CD4-positive, alpha-beta T cell (primary cell): ENCODE measurements around the gene DDX3X. TPM values are rescaled to one million over a fixed set of nuclear protein-coding genes. Genes with fewer than 3 reads are reported as not detected.
"Not testable (repeated sequence)": the region's sequence is repeated elsewhere in the genome, so short reads cannot be mapped to it uniquely, and the experiment has no call there.

Source experiments
- ATAC-seq: fragments of 200-7000 bp; cut with Tn5 transposase; one replicate; pipeline ENCODE4 v1.10.0; 2022; ENCODE audit warnings: mild to moderate bottlenecking; ENCODE audit not compliant: poor library complexity
- CTCF ChIA-PET: fragments of 350-600 bp; sonication (Branson Sonifier 250); formaldehyde crosslinking; loops from one replicate; lab custom pipeline; 2021; ENCODE audit warnings: antibody characterized with exemption, inconsistent platforms; lab: Charles Lee
- POLR2A ChIA-PET: fragments of 350-600 bp; sonication (Branson Sonifier 250); formaldehyde crosslinking; loops from one replicate; lab custom pipeline; 2021; ENCODE audit warnings: antibody characterized with exemption, inconsistent platforms; lab: Charles Lee
- DNase-seq, 14 experiments: peaks; one replicate each; pipeline ENCODE4 v3.0.0-alpha.2; 2013 to 2020; ENCODE audit warnings: mixed read lengths in 2 of 14
- H3K27ac ChIP-seq, 2 donors: one replicate each; pipeline versions ENCODE4 v1.5.1 to v1.7.0; 2013; ENCODE audit warnings: low read length in 2 of 2, low read depth in 1 of 2, mild to moderate bottlenecking in 1 of 2
- H3K27me3 ChIP-seq, 2 experiments: 1 replicate in 1 of 2; 2 replicates in 1 of 2; pipeline versions ENCODE4 v1.6.1 to v1.7.0; 2013; ENCODE audit warnings: low read length in 2 of 2, control low read depth in 1 of 2, mild to moderate bottlenecking in 1 of 2, moderate library complexity in 1 of 2; ENCODE audit not compliant: insufficient read depth in 2 of 2, control insufficient read depth in 1 of 2
- H3K36me3 ChIP-seq: one replicate; pipeline ENCODE4 v1.6.1; 2013; ENCODE audit warnings: low read length, control low read depth; ENCODE audit not compliant: insufficient read depth
- H3K4me1 ChIP-seq: one replicate; pipeline ENCODE4 v1.6.1; 2013; ENCODE audit warnings: low read length, control low read depth; ENCODE audit not compliant: insufficient read depth
- H3K4me3 ChIP-seq: one replicate; pipeline ENCODE4 v1.5.1; 2013; ENCODE audit warnings: mild to moderate bottlenecking, low read length, moderate library complexity
- H3K9me3 ChIP-seq, 2 experiments: 1 replicate in 1 of 2; 2 replicates in 1 of 2; pipeline versions ENCODE4 v1.6.1 to v1.7.0; 2013; ENCODE audit warnings: low read length in 2 of 2, mild to moderate bottlenecking in 2 of 2, control low read depth in 1 of 2, moderate library complexity in 1 of 2; ENCODE audit not compliant: control insufficient read depth in 1 of 2, insufficient read depth in 1 of 2
- H3K27ac Mint-ChIP-seq: one replicate; pipeline ENCODE4 v1.8.0; 2020; ENCODE audit warnings: mixed read lengths
- H3K27me3 Mint-ChIP-seq: one replicate; pipeline ENCODE4 v1.8.0; 2021; ENCODE audit warnings: mixed read lengths
- H3K36me3 Mint-ChIP-seq: one replicate; pipeline ENCODE4 v1.8.0; 2021; ENCODE audit warnings: low read depth, mixed read lengths
- H3K4me1 Mint-ChIP-seq: one replicate; pipeline ENCODE4 v1.8.0; 2021; ENCODE audit warnings: low read depth, mixed read lengths
- H3K4me3 Mint-ChIP-seq: one replicate; pipeline ENCODE4 v1.8.0; 2020; ENCODE audit warnings: mild to moderate bottlenecking, mixed read lengths
- H3K9me3 Mint-ChIP-seq: one replicate; pipeline ENCODE4 v1.8.0; 2020; ENCODE audit warnings: mixed read lengths
- CTCF ChIP-seq: fragments of 200-600 bp; IDR thresholded peaks from one replicate; pipeline ENCODE4 v1.8.0; 2022; ENCODE audit warnings: antibody characterized with exemption, mild to moderate bottlenecking
- intact Hi-C, 2 experiments: fragments of 100-400 bp; cut with DNase I in 1 of 2; cut with micrococcal nuclease in 1 of 2; formaldehyde crosslinking; loops; one replicate each; pipeline versions ENCODE4 v1.15.1 to v1.9.0; 2023 to 2025; cut with DNase I, micrococcal nuclease
- total RNA-seq, 174 experiments: library from RNA in 2 of 174; stranded (reverse) in 2 of 174; gene quantifications; one replicate each; pipeline ENCODE4 v1.2.3 and lab custom pipeline; 2021 to 2026

The DDX3X gene
- total RNA-seq, 2 experiments from 2014 or later: 610 to 653 TPM

GRCh38 chrX:41394293-41394692, 60.3 kb downstream of the DDX3X start:
- Histone ChIP-seq H3K4me3 (no peak overlapping the region), H3K4me1 (no peaks in the 10 kb centered on the region), H3K27me3 (no peaks in the 10 kb centered on the region), H3K9me3 (peaks cover 0 to 4% of the 10 kb centered on the region in 2 experiments), H3K27ac (no peak overlapping the region), H3K36me3 (no peaks in the 10 kb centered on the region)
- H3K27ac Mint-ChIP-seq: no peak overlapping the region
- no peaks in the 10 kb centered on the region for H3K4me1 Mint-ChIP-seq
- no peak for TF ChIP-seq CTCF
- POLR2A ChIA-PET: interaction anchor here (0.6 kb wide), 1 partner anchor 10 kb away, joined by 3 read pairs; no protein-coding TSS in a partner anchor
- no peak overlapping the region for H3K4me3 Mint-ChIP-seq
- CTCF ChIA-PET: no interaction called here
- intact Hi-C loops: no loop called here
- no peaks in the 10 kb centered on the region for H3K36me3 Mint-ChIP-seq
- H3K9me3 Mint-ChIP-seq: no peaks in the 10 kb centered on the region
- H3K27me3 Mint-ChIP-seq: no peaks in the 10 kb centered on the region
- ATAC-seq (no peak), DNase-seq (no peak)

- no peak overlapping the region for H3K27ac Mint-ChIP-seq
- intact Hi-C loops: no loop called here
- ChIA-PET POLR2A (no interaction called here), CTCF (no interaction called here)
- Histone ChIP-seq H3K4me1 (no peaks in the 10 kb centered on the region), H3K9me3 (peaks cover 0 to 4% of the 10 kb centered on the region in 2 experiments), H3K27ac (no peak overlapping the region), H3K27me3 (no peaks in the 10 kb centered on the region), H3K36me3 (no peaks in the 10 kb centered on the region), H3K4me3 (no peak overlapping the region)
- no peak for DNase-seq
- no peak for TF ChIP-seq CTCF
- no peaks in the 10 kb centered on the region for H3K36me3 Mint-ChIP-seq
- H3K27me3 Mint-ChIP-seq: no peaks in the 10 kb centered on the region
- ATAC-seq: no peak
- no peaks in the 10 kb centered on the region for H3K9me3 Mint-ChIP-seq
- H3K4me3 Mint-ChIP-seq: no peak overlapping the region
- H3K4me1 Mint-ChIP-seq: no peaks in the 10 kb centered on the region
Observed at GRCh38 chrX:41397219-41397618, 63.3 kb downstream of the DDX3X start.

- ChIA-PET CTCF (no interaction called here), POLR2A (no interaction called here)
- no peak for TF ChIP-seq CTCF
- Histone ChIP-seq H3K27ac (no peak overlapping the region), H3K4me3 (no peak overlapping the region), H3K4me1 (no peaks in the 10 kb centered on the region), H3K36me3 (no peaks in the 10 kb centered on the region), H3K27me3 (no peaks in the 10 kb centered on the region), H3K9me3 (peaks cover 0 to 4% of the 10 kb centered on the region in 2 experiments)
- Mint-ChIP-seq H3K36me3 (no peaks in the 10 kb centered on the region), H3K4me3 (no peak overlapping the region), H3K4me1 (no peaks in the 10 kb centered on the region), H3K27ac (no peak overlapping the region), H3K9me3 (no peaks in the 10 kb centered on the region), H3K27me3 (no peaks in the 10 kb centered on the region)
- no peak for ATAC-seq
- intact Hi-C loops: no loop called here
- DNase-seq: no peak
Observed at GRCh38 chrX:41397768-41398167, 63.8 kb downstream of the DDX3X start.

- POLR2A ChIA-PET, H3K27me3 ChIP-seq, H3K27me3 Mint-ChIP-seq, CTCF ChIA-PET, DNase-seq, H3K36me3 ChIP-seq, H3K4me3 Mint-ChIP-seq, H3K9me3 ChIP-seq, H3K36me3 Mint-ChIP-seq, ATAC-seq, H3K4me3 ChIP-seq, H3K4me1 Mint-ChIP-seq, intact Hi-C loops, H3K4me1 ChIP-seq, H3K27ac Mint-ChIP-seq, H3K9me3 Mint-ChIP-seq, H3K27ac ChIP-seq: not testable (repeated sequence)
Observed at GRCh38 chrX:41402556-41402955, 68.6 kb downstream of the DDX3X start.
